Measurements from ENCODE around the gene PLCXD3.
"Not testable (repeated sequence)": the region's sequence is repeated elsewhere in the genome, so short reads cannot be mapped to it uniquely, and the experiment has no call there.

PLCXD3 gene

GRCh38 chr5:41338136-41338675, 172.2 kb downstream of the PLCXD3 start:
- no peak for DNase-seq

DNA sequence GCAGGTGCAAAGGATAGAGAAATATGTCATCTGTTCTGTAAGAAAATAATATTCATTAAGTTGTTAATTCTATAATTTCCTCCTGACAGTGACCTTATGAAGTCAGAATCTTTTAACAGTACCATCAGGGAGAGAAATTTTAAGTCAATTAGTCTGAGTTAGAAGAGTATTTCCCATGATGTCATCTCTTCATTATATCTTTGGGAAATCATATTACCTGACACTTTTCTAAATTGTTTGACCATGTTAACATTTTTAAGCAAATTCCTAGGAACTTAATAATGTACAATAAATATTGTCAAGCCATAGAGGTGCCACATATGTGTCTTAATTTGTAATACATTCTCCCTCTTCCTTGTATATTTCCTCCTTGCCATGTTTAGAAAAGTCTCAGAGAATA, 172.7 kb downstream of the PLCXD3 start:
- DNase-seq: no peak

DNA sequence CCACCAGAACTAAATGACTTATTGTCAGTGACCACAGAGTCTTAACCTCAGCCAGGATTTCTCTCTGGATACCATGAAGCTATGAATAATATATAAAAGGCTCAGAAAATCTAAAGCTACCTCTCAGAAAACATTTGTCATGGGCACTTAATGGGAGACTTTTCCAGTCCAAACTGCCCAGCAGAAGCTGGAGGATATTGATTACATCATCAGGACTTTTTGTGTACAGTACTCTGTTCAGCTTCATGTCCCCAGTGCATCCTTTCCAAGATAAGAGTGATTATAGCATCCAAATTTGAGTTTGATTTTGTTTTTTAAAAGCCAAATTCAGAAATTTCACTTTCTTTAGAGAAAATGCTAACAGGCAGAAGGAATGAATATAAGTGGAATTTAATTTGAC, 173.2 kb downstream of the PLCXD3 start:
- no peak for DNase-seq

- no peak for DNase-seq
Observed at GRCh38 chr5:41336471-41336870, 173.9 kb downstream of the PLCXD3 start.

DNA sequence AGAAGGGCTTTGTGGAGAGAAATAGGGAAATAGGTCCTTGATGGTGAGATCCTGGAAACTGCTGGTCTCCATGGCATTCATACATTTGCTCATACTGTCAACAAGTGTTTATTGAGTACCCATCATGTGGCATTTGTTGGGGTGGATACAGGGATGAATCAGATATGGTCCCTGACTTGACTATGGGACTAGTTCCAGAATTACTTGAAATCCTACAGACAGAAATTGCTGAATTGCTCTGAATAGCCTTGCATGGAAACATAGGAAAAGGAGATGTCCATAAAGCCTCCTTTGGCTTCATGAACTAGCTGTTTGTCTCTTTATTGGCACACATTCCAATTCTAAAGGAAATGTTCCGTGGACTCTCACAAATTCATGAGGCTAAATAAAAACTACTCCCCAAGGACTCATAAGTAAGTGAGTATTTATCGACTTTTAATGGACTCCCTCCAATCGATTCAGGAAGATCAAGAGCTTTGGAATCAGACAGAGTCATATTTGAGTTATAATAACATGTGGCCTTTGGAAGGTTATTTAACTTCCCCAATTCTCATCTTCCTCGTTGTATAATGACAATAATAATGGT, 174.7 kb downstream of the PLCXD3 start:
- no peak for DNase-seq

DNA sequence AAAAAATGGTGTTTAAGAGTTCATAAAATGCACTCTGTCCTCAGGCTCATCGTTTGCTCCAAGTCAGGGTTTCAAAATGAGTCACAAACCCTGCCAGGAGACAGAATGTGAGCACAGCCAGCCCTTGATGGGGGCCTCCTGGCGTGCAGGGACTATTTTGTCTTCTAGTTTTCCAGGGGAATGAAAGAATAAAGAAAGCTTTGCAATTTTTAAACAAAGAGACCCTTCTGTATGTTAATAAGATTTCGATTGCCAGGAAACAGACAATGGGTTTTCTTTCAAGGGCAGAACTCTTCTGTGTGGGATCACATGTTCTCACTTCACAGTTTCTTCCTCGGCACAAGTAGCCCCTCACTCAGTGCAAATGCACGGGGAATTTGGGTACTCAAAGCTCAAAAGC, 175.6 kb downstream of the PLCXD3 start:
- DNase-seq: no peak

- DNase-seq: no peak
Observed at GRCh38 chr5:41334221-41334620, 176.2 kb downstream of the PLCXD3 start.

DNA sequence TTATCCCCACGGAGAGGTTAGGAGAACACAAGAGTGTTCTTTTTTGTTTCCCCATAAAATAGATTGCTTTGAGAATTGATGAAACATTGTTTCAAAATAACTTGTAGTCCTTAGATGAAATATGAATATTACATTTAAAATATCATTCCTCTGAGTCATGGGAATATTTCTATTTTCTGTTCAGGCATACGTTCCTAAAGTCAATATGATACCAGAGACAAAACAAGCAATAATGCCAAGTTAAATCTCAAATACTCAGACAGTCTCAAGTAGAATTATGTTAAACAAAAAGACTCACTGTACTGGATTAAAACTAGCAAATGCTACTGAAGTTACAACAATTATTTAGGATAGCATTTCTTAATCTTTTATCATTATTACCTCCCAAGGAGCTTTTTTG, 185.3 kb downstream of the PLCXD3 start:
- DNase-seq: no peak

DNA sequence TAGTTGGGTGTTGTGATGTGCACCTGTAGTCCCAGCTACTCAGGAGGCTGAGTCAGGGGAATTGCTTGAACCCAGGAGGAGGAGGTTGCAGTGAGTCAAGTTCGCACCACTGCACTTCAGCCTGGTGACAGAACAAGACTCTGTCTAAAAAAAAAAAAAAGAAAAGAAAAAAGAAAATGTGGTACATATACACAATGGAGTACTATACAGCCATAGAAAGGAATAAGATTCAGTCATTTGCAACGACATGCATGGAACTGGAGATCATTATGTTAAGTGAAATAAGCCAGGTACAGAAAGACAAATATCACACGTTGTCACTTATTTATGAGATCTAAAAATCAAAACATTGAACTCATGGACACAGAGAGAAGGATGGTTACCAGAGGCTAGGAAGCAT, 187.6 kb downstream of the PLCXD3 start:
- DNase-seq: not testable (repeated sequence)

DNA sequence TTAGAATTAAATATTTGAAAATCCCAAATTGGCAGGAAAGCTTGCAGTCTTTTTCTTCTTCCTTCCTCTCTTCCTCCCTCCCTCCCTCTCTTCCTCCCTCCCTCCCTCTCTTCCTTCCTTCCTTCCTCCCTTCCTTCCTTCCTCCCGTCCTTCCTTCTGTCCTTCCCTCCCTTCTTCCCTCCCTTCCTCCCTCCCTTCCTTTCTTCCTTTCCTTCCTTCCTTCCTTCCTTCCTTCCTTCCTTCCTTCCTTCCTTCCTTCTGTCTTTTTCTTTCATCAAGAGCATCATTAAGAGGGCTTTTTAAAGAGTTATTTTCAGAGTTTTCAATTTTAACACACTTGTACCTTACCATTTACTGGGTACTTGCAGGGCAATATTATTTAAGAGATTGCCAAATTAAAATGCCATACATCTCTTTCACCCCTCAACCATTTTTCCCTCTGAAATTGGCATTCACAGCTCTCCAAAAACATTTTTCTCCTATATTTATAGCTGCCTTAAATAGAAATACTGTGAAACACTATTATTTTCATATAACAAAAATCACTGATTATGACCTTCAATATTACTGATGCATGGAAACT, 197.8 kb downstream of the PLCXD3 start:
- no peak for DNase-seq

DNA sequence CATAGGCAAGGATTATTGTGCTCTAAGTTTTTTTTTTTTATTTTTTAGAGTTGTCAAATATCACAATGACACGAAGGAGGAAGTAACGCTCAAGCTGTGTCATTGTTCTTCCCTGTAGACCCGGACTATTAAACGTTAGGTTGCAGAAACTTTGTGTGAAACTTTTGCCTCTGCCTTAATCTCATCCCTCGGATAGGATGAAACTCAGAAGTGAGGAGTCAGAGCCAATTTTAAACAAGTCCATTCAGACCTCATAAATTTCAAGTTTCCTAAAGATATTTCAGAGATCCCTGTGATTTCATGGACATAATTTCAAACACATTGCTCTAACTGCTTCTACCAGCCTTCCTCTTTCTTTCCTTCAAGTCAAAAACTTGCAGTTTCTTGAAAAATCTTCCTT, 198.3 kb downstream of the PLCXD3 start:
- DNase-seq: no peak

DNA sequence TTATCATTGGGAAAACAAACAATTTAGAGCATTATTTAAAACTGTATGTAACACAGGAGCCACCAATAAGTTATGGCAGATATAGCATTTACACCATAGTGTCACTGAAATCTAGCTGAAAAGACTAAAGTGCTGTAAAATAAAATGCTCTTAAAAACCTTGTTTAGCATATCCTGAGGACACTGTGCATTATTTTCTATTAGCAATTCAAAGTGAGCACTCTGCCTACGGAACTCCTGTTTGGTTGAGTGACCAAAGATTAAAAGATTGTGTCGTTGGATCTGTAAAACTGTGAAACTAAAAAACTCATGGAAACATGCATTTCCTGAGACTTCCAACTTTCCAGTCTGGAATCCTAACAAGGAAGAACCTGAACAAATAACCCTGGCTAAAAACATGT, 201.1 kb downstream of the PLCXD3 start:
- DNase-seq: no peak

- no peak for DNase-seq
Observed at GRCh38 chr5:41306005-41306404, 204.4 kb downstream of the PLCXD3 start.

DNA sequence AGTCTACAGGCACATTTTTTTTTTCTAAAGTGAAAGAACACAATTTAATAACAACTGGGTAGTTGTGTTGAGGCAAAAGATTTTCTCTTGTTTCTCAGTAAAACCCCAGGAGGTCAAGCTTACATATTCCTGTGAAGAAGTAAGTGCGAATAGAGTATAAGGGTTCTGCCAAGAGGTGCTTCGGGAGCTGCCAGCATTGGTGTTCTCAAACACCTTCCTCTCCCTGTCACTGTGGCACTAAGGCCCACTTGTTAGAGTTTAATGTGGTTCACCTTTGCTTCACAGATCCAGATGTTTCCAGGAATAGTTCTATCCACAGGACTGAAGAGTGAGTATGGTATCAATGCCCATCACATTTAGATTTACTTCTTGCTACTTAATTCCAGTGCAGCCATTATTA, 205.3 kb downstream of the PLCXD3 start:
- DNase-seq: no peak

DNA sequence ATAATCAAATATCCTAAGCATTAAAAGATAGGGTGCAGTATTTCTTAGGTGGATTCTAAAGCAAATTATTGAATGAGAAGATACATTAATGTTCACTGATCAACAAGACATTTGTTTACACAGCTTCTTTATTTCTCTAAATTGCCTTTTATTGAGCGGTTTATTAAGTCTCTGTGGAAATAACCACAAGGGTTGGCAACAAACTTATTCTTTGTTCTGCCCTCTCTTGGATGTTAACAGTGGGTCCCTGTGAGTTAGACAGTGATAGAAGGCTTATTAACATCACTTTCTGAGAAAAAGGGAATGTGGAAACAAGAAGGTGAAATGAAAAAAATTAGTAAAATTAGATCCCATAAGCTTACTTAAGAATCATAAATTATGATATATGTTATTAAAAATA, 214.3 kb downstream of the PLCXD3 start:
- no peak for DNase-seq

DNA sequence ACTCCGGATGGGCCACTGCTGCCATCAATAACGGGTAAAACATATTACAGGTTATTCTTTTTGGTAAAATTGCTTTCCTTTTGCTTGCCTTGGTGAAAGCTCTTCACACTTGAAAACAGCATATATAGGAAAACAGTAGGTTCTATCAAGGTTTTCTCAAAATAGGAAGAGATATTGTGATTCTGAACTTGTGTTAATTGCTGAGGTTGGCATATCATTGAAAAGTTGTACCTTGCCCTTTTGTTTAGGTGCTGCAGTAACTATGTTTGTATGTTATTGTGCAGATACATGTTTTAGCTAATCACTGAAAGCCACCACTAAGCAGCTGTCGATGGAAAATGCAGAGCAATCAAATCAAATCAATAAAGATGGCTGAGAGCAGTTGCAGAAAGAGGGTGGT, 219.1 kb downstream of the PLCXD3 start:
- DNase-seq: no peak

GRCh38 chr5:41290810-41291209, 219.6 kb downstream of the PLCXD3 start:
- DNase-seq: no peak

- DNase-seq: no peak
Observed at GRCh38 chr5:41289970-41290464, 220.4 kb downstream of the PLCXD3 start.

GRCh38 chr5:41286696-41287095, 223.7 kb downstream of the PLCXD3 start:
- no peak for DNase-seq

- no peak for DNase-seq
Observed at GRCh38 chr5:41286165-41286564, 224.2 kb downstream of the PLCXD3 start.

GRCh38 chr5:41284938-41285337, 225.5 kb downstream of the PLCXD3 start:
- no peak for DNase-seq

- DNase-seq: no peak
Observed at GRCh38 chr5:41281215-41281810, 229.1 kb downstream of the PLCXD3 start.

DNA sequence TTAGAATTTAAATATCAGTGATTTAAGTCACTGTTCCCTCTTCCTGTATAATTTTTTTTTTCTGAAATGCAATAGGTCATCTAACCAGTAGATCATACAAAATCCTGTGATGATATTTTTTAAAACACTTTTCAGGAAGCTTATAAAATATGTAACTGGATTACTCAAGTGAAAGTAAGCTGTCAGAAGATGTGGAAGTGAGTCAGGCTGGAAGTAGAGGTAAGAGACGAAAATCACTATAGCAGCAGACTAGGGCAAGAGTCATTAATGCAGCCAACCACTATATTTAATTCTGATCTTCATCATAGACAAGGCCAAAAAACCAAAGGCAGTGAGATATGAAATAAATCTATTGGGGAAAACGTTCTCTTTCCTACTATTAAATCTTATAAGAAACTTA, 231.4 kb downstream of the PLCXD3 start:
- no peak for DNase-seq

DNA sequence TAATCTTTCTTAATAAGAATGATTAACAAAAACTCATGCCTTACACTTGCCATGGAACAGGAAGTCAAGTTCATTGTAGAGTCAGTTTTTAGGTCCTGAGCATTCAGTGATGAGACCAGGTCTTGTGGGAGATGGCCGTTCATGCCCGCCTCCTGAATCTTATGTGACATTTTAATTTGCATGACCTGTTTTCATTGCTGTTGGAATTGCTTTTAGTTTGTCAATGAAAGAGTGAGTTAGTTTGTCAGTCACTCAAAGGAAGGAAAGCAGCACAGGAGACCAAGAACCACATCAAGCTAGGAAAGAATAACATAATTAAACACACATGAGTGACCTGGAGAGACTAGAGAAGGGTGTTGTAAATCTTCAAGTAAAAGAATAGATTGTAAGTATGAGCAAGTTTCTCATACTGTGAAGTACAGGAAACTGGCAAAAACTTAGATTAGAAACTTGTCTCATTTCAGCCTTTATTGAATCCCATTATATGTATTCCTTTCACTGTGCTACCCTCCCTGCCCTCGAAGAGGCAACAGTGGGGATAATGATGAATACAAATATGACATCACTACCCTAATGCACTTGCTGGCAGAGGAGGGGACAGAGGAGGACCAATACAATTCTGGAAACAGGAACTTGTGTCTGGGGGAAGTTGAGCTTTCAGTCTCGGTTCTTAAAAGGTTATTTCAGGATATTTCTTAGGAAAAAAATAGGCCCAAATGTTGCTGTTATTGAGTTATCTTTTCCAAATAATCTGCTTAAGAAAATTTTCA, 232.7 kb downstream of the PLCXD3 start:
- no peak for DNase-seq

Measured in DMS79 treated with DMSO at 0.1 percent for 48 hours (cell line).